Heart left ventricle (tissue), 16 donors: Measurements from ENCODE around the gene ABCB4. TPM values are rescaled to one million over a fixed set of nuclear protein-coding genes. Genes with fewer than 3 reads are reported as not detected.

Experiments
- ATAC-seq, 4 donors: fragments of 200-7000 bp; cut with Tn5 transposase; one replicate each; pipeline ENCODE4 v1.9.1; 2020 to 2022; ENCODE audit warnings: moderate library complexity in 4 of 4, mild to moderate bottlenecking in 3 of 4, moderate number of reproducible peaks in 1 of 4
- DNase-seq, 5 donors: peaks; one replicate each; pipeline ENCODE4 v3.0.0-alpha.2; 2020
- H3K27ac ChIP-seq, 12 donors: fragments of 200-600 bp; sonication (generic) in 4 of 12; one replicate each; pipeline versions ENCODE4 v1.5.0 to v1.8.0; 2016 to 2022; ENCODE audit warnings: mild to moderate bottlenecking in 2 of 12
- H3K27me3 ChIP-seq, 9 donors: fragments of 200-600 bp; sonication (generic) in 2 of 9; one replicate each; pipeline versions ENCODE4 v1.5.1 to v1.8.0; 2016 to 2022; ENCODE audit warnings: mild to moderate bottlenecking in 3 of 9
- H3K36me3 ChIP-seq, 9 donors: fragments of 200-600 bp; sonication (generic) in 2 of 9; one replicate each; pipeline versions ENCODE4 v1.5.0 to v1.8.0; 2018 to 2022; ENCODE audit warnings: mild to moderate bottlenecking in 2 of 9
- H3K4me1 ChIP-seq, 12 donors: fragments of 200-600 bp; sonication (generic) in 4 of 12; one replicate each; pipeline versions ENCODE4 v1.5.0 to v1.8.0; 2016 to 2022; ENCODE audit warnings: mild to moderate bottlenecking in 3 of 12
- H3K4me3 ChIP-seq, 12 donors: fragments of 200-600 bp; sonication (generic) in 4 of 12; one replicate each; pipeline versions ENCODE4 v1.5.0 to v1.8.0; 2017 to 2022; ENCODE audit warnings: mild to moderate bottlenecking in 9 of 12, moderate library complexity in 4 of 12
- H3K9me3 ChIP-seq, 12 donors: fragments of 200-600 bp; sonication (generic) in 4 of 12; one replicate each; pipeline versions ENCODE4 v1.5.0 to v1.8.0; 2016 to 2022; ENCODE audit warnings: mild to moderate bottlenecking in 1 of 12
- CTCF ChIP-seq, 12 donors: fragments of 200-600 bp; sonication (generic) in 4 of 12; IDR thresholded peaks; one replicate each; pipeline versions ENCODE4 v1.5.0 to v1.8.0; 2018 to 2022; ENCODE audit warnings: antibody characterized with exemption in 12 of 12, mild to moderate bottlenecking in 5 of 12
- POLR2A ChIP-seq, 2 donors: fragments of 450-650 bp; IDR thresholded peaks; one replicate each; pipeline ENCODE4 v1.6.1; 2017; ENCODE audit warnings: antibody characterized with exemption in 2 of 2, mild to moderate bottlenecking in 2 of 2, moderate library complexity in 2 of 2
- WGBS, 4 donors: extraction: QIAGEN DNeasy Blood & Tissue Kit in 2 of 4; methylation state at CpG; one replicate each; pipeline versions ENCODE4 v1.1.5 to v1.1.7; 2013 to 2018; 5-methylcytosine and 5-hydroxymethylcytosine counted together
- intact Hi-C, 10 donors: fragments of 100-400 bp; cut with DNase I; formaldehyde crosslinking; loops; one replicate each; pipeline versions ENCODE4 v1.11.1 to v1.14.2; 2022
- polyA plus RNA-seq, 2 donors: library from polyadenylated mRNA; stranded (reverse); fragments of 200-250 nt; gene quantifications; one replicate each; pipeline ENCODE4 v1.2.3, GENCODE V29; 2013
- total RNA-seq, 9 donors: library from RNA; depleted of rRNA in 2 of 9; stranded (reverse); fragments of >200 nt in 2 of 9; fragmentation: NEBNext Ultra II Directional in 3 of 9; extraction: Animal tissue kit (Norgen Biotek cat#: 25700) in 3 of 9; gene quantifications; one replicate each; pipeline versions ENCODE4 v1.1.0 to v1.2.4, GENCODE V29; 2016 to 2023
- donor health status: ischemic (EF 13 %, LVEDD 7.1; RV severe dilation, severe dysfunction).
- donor health status: healthy with polysubstance abuse.
- donor health status: DM: no; HTN: yes; CAD: no.
- donor health status: DM: no; HTN: no; CAD: no.
- donor health status: ischemic (EF 25% LVEDD 6.9; RV normal size, moderate dysfunction).
- donor health status: ischemic (EF 25% LVEDD 5.7; RV mildly dilated, moderate dysfunction).
- donor health status: healthy.
- donor health status: DM: yes; HTN: yes; CAD: no.
- donor health status: ischemic (EF 35%, LVEDD 5.7; RV mildly dilated, moderate dysfunction).
- donor health status: nonischemic (EF 11% LVEDD 7.7; RV severe dilation, severe dysfunction).
- donor health status: DM: yes; HTN: yes; CAD: no.
- donor health status: PGD.
- donor health status: ischemic (EF 29% LVEDD 5.4; RV normal size, mild dysfunction).
- donor health status: nonischemic (EF 23%, LVEDD 6.1; RV moderate dilation, normal function).

Gene ABCB4
- total and polyA plus RNA-seq, 11 donors, result 0.87 to 9.6 (median 6.8) TPM

- Histone ChIP-seq H3K36me3 (peaks cover 0 to 41% (median 3%) of the 10 kb centered on the region in 9 donors), H3K27ac (no peak overlapping the region), H3K4me1 (no peaks in the 10 kb centered on the region), H3K9me3 (no peaks in the 10 kb centered on the region), H3K27me3 (no peaks in the 10 kb centered on the region), H3K4me3 (no peak overlapping the region)
- no peak for DNase-seq
- WGBS, 4 donors, result 78 to 83% (median 80%) methylated on average over 5 of the region's 5 CpGs
- TF ChIP-seq CTCF (IDR thresholded peaks at IDR 0.05) (no peak), POLR2A (IDR thresholded peaks at IDR 0.05) (no peak)
- intact Hi-C loops, result no loop called here
- ATAC-seq, result no peak
Measured at GRCh38 chr7:87375662-87376435, 99.6 kb downstream of the ABCB4 start.

GRCh38 chr7:87370660-87371180, 104.8 kb downstream of the ABCB4 start:
- H3K27me3 ChIP-seq, result no peaks in the 10 kb centered on the region
- ATAC-seq, result no peak
- intact Hi-C loops, result no loop called here
- no peak for DNase-seq
- H3K9me3 ChIP-seq, result no peaks in the 10 kb centered on the region
- peaks cover 0 to 39% (median 7%) of the 10 kb centered on the region in 9 donors for H3K36me3 ChIP-seq
- WGBS, 4 donors, result 95 to 100% (median 98%) methylated on average over 1 of the region's 1 CpG
- TF ChIP-seq POLR2A (IDR thresholded peaks at IDR 0.05), result no peak
- TF ChIP-seq CTCF (IDR thresholded peaks at IDR 0.05), result no peak
- no peak overlapping the region for H3K27ac ChIP-seq
- no peak overlapping the region for H3K4me3 ChIP-seq
- no peaks in the 10 kb centered on the region for H3K4me1 ChIP-seq

DNA sequence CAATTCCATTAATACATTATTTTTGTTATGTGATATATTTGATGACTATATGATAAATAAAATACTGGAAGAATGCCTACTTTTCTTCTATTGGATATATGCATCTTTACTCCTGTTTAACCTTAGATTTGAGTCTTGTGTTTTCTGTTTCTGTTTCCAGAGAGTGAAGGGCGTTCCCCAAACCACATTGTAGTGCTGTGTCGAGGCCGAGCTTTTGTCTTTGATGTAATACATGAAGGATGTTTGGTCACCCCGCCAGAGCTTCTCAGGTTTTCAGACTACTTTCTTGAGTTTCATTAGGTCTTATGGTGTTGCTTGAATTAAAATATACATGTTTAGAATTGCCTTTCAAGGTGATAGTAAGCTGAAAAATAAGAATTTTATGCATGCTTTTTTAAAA, 106.3 kb downstream of the ABCB4 start:
- TF ChIP-seq CTCF (IDR thresholded peaks at IDR 0.05) (no peak), POLR2A (IDR thresholded peaks at IDR 0.05) (no peak)
- 96 to 99% (median 97%) methylated on average over 4 of the region's 4 CpGs for WGBS, 4 donors
- intact Hi-C loops, result no loop called here
- no peaks in the 10 kb centered on the region for H3K27me3 ChIP-seq
- no peak overlapping the region for H3K27ac ChIP-seq
- ATAC-seq (no peak), DNase-seq (no peak)
- H3K36me3 ChIP-seq, result peaks cover 0 to 42% (median 8%) of the 10 kb centered on the region in 9 donors
- H3K4me3 ChIP-seq, result no peak overlapping the region
- no peaks in the 10 kb centered on the region for H3K4me1 ChIP-seq
- no peaks in the 10 kb centered on the region for H3K9me3 ChIP-seq

DNA sequence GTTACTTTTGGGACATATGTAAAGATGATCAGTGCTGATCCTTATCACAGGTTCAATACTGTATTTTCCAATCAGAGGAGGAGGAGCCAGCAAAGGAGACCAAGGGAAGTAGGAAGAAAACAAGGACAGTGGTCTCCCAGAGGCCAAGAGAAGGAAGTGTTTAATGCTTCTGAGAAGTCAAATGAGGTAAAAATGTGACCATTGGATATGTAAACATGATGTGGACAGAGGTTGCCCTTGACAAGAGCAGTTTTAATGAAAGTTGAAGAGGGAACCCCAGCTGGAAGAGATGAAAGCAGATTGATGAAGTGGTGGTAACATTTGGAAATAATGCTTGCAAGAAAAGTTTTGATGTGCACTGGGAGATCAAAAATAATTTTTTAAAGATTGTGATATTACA, 111.2 kb downstream of the ABCB4 start:
- DNase-seq (no peak), ATAC-seq (no peak)
- Histone ChIP-seq H3K9me3 (no peaks in the 10 kb centered on the region), H3K27me3 (no peaks in the 10 kb centered on the region), H3K4me1 (no peaks in the 10 kb centered on the region), H3K36me3 (peaks cover 0 to 60% (median 13%) of the 10 kb centered on the region in 9 donors), H3K27ac (no peak overlapping the region), H3K4me3 (no peak overlapping the region)
- TF ChIP-seq POLR2A (IDR thresholded peaks at IDR 0.05), result no peak
- no peak for TF ChIP-seq CTCF (IDR thresholded peaks at IDR 0.05)
- intact Hi-C loops, result no loop called here
